Mucosa of descending colon (tissue), 3 donors: Measurements from ENCODE around the gene PBX2. TPM values are rescaled to one million over a fixed set of nuclear protein-coding genes. Genes with fewer than 3 reads are reported as not detected.

ENCODE experiments used
- ATAC-seq: fragments of 200-7000 bp; cut with Tn5 transposase; one replicate; pipeline ENCODE4 v1.9.1; 2020; ENCODE audit warnings: mild to moderate bottlenecking, moderate library complexity
- DNase-seq, 3 donors: peaks; one replicate each; pipeline ENCODE4 v3.0.0-alpha.2; 2020
- H3K36me3 ChIP-seq: fragments of 200-600 bp; one replicate; pipeline ENCODE4 v1.8.0; 2021; ENCODE audit warnings: low read depth, mild to moderate bottlenecking
- H3K4me1 ChIP-seq: fragments of 200-600 bp; one replicate; pipeline ENCODE4 v1.8.0; 2021; ENCODE audit warnings: low read depth, mild to moderate bottlenecking
- H3K4me3 ChIP-seq: fragments of 200-600 bp; one replicate; pipeline ENCODE4 v1.8.0; 2021; ENCODE audit warnings: mild to moderate bottlenecking
- H3K9me3 ChIP-seq: fragments of 200-600 bp; one replicate; pipeline ENCODE4 v1.8.0; 2021; ENCODE audit warnings: mild to moderate bottlenecking
- CTCF ChIP-seq: fragments of 200-600 bp; IDR thresholded peaks from one replicate; pipeline ENCODE4 v1.8.0; 2022; ENCODE audit warnings: antibody characterized with exemption, mild to moderate bottlenecking
- intact Hi-C, 2 donors: fragments of 100-400 bp; cut with DNase I in 1 of 2; cut with micrococcal nuclease in 1 of 2; formaldehyde crosslinking; loops; one replicate each; pipeline versions ENCODE4 v1.11.0 to v1.11.1; 2022; cut with DNase I, micrococcal nuclease
- total RNA-seq, 3 donors: library from RNA; stranded (reverse); fragmentation: NEBNext Ultra II Directional in 2 of 3; extraction: Animal tissue kit (Norgen Biotek cat#: 25700) in 2 of 3; gene quantifications; one replicate each; pipeline versions ENCODE4 v1.2.1 to v1.2.4, GENCODE V29; 2021 to 2023
- donor health status: DM: no; HTN: no; CAD: no; lungs with moderate emphysema.
- donor health status: DM: no; HTN: no; CAD: no.
- donor health status: DM: no; HTN: yes; CAD: no.

The PBX2 gene
- total RNA-seq, 3 donors from 2014 or later = 49.4 to 97.7 (median 53.9) TPM

GRCh38 chr6:32168350-32168749 is 21.7 kb downstream of the PBX2 start:
- no peaks in the 10 kb centered on the region for H3K4me1 ChIP-seq
- H3K36me3 ChIP-seq = no peaks in the 10 kb centered on the region
- intact Hi-C loops = no loop called here
- ATAC-seq (no peak), DNase-seq (peak in 2 of 3 donors; percentile 16 to 20)
- H3K4me3 ChIP-seq = no peak overlapping the region
- no peak for TF ChIP-seq CTCF
- no peaks in the 10 kb centered on the region for H3K9me3 ChIP-seq

GRCh38 chr6:32167761-32168262 is 22.2 kb downstream of the PBX2 start:
- DNase-seq (peak in 2 of 3 donors; percentile 5 to 17), ATAC-seq (no peak)
- Histone ChIP-seq H3K4me1 (no peaks in the 10 kb centered on the region), H3K9me3 (no peaks in the 10 kb centered on the region), H3K36me3 (no peaks in the 10 kb centered on the region), H3K4me3 (no peak overlapping the region)
- intact Hi-C loops = no loop called here
- TF ChIP-seq CTCF = no peak

- no peak for TF ChIP-seq CTCF
- intact Hi-C loops = no loop called here
- Histone ChIP-seq H3K9me3 (no peaks in the 10 kb centered on the region), H3K36me3 (no peaks in the 10 kb centered on the region), H3K4me1 (no peaks in the 10 kb centered on the region), H3K4me3 (no peak overlapping the region)
- peak in 2 of 3 donors; percentile 29 to 49 for DNase-seq
- ATAC-seq = no peak
Observed at GRCh38 chr6:32167154-32167760, 22.7 kb downstream of the PBX2 start.

- H3K36me3 ChIP-seq = no peaks in the 10 kb centered on the region
- no peak for TF ChIP-seq CTCF
- DNase-seq (peak in 2 of 3 donors; percentile 34 to 57), ATAC-seq (no peak)
- H3K4me1 ChIP-seq = no peaks in the 10 kb centered on the region
- no peak overlapping the region for H3K4me3 ChIP-seq
- no peaks in the 10 kb centered on the region for H3K9me3 ChIP-seq
- intact Hi-C loops = no loop called here
Observed at GRCh38 chr6:32166411-32167061, 23.5 kb downstream of the PBX2 start.

GRCh38 chr6:32164295-32164694 is 25.7 kb downstream of the PBX2 start, which contains the start of gene EGFL8:
TSS of gene EGFL8 (plus strand) at chr6:32164595. CDS start at chr6:32166166, 1,571 bp downstream.
- Histone ChIP-seq H3K9me3 (no peaks in the 10 kb centered on the region), H3K4me1 (no peaks in the 10 kb centered on the region), H3K4me3 (no peak within 1 kb of the TSS), H3K36me3 (no peaks in the 10 kb centered on the region)
- TF ChIP-seq CTCF = no peak
- intact Hi-C loops = no loop called here
- ATAC-seq (no peak), DNase-seq (no peak)
